ENCODE results near the gene B9D2.
A peak's percentile ranks its signal among the peaks of the same experiment; 100 is the strongest.

B9D2 gene

GRCh38 chr19:41325947-41326706 lies 37.8 kb downstream of the B9D2 start:
- DNase-seq: peak; percentile 52

DNA sequence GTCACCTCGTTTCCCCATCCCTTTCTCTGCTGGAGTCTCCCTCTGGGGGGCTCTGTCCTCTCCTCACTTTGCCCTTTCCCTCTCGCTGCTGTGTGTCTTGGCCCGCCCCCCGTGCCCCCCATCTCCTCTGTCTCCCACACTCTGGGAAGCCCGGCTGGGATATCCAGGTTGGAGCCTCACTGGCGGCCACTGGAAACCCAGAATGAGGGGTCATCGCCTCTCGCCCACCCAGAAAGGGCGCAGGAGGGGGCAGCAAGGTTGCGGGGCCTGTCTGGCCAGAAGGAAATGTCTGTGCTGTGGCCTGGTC lies 38.4 kb downstream of the B9D2 start:
- no peak for DNase-seq

DNA sequence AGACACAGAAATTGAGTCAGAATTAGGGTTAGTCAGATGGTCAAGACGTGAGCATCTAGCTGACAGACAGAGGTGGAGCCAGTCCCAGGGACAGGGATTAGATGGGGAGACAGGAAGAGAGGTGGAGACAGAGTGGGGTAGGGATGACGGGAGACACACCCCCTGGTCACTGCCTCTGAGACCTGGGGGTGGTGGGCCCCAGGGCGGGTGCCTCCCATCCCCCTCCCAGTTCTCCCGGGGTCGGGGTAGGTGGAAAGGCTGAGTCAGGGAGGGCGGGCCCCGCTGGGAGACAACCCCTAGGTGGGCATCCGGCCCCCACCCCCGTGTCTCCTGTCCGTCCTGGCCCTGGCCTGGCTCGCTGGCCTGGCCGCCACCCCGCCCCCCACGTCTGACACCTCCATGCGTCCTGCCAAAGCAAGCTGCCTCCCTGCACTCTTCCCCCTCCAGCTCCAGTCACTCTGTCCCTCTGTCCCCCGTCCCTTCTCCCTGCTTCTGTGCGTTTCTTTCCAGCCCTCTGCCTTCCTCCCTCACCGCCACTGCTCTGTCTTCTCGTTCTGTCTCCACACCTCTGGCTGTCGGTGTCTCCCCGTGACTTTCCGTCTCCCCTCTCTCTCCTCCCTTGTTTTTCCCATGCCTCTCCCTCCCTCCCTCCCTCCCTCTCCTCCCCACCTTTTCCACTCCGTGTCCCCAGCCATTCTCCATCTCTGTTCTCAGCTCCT lies 38.9 kb downstream of the B9D2 start:
- DNase-seq: peak; percentile 78

DNA sequence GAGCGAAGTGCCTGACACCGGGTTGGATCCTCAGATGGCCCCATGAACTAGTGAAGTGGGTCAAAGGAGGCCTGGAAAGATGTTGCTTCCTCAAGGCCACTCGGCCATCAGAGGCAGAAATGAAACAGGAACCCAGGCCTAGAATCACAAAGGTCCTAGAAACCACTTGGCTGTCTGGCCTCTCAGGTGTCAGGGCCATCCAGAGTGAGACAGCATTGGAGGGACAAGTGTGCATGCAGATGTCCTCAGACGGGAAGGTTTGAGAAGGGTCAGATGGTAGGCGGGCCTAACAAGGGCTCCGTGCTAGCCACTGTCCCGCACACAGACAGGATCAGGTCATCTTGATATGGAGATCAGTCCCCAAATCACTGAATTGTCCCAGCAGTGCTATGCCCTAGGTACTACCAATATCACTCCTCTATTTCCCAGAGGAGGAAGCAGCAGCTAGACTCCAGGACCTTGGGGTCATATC lies 39.7 kb downstream of the B9D2 start:
- no peak for DNase-seq

- peak; percentile 97 for DNase-seq
Measured at GRCh38 chr19:41323430-41324125, 40.4 kb downstream of the B9D2 start.

- DNase-seq: peak; percentile 82
Measured at GRCh38 chr19:41323023-41323422, 40.9 kb downstream of the B9D2 start.

DNA sequence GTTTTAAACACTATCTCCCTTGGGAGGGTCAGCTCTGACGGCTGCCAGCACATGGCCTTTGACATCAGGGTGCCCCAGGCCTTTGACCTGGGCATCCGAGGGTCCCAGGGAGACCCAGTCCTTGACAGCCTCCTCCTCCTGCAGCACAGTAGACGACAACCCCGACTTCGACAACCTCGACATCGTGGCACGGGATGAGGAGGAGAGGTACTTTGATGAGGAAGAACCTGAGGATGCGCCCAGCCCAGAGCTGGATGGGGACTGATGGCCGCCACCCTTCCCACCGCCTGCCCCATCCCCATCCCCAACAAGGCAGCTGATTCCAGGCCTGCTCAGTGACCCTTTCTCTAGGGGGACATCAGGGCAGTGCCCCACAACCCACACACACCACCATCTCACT lies 41.5 kb downstream of the B9D2 start:
- DNase-seq: no peak

GRCh38 chr19:41321600-41322270 lies 42.2 kb downstream of the B9D2 start:
- DNase-seq: peak; percentile 90

DNA sequence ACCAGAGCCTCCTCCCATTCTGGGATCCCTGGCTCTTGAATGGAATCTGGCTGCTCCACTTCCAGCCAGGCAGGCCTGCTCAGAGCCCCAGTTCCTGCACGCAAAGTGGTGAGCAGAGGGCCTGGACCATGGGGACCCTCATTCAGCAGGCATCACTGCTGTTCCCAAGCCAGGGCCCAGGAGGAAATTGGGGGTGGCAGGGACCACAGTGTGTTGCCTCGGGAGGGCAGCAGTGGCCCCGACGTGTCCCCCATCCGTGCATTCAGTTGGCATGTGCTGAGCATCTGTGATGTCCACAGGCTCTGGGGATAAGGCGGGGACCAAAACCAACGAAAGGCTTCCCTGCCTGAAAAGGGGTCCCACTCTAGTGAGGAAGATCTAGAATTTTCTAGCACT lies 42.7 kb downstream of the B9D2 start:
- DNase-seq: no peak

GRCh38 chr19:41320568-41320967 lies 43.4 kb downstream of the B9D2 start:
- DNase-seq: no peak

DNA sequence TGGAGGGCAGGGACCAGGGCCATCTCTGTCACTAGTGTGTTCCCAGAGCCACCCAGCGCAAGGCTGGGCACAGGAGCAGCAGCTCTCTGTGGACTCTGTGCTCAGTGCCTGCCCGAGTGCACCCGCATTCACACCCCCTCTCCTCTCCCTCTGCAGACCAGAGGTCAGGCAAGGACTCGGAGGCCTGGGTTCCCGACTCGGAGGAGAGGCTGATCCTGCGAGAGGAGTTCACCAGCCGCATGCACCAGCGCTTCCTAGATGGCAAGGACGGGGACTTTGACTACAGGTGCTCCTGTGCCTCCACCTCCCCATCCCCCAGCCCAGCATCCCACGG lies 43.8 kb downstream of the B9D2 start:
- DNase-seq: no peak

- no peak for DNase-seq
Measured at GRCh38 chr19:41319500-41320184, 44.3 kb downstream of the B9D2 start.

GRCh38 chr19:41318696-41319499 lies 45.1 kb downstream of the B9D2 start:
- DNase-seq: no peak

- DNase-seq: no peak
Measured at GRCh38 chr19:41316306-41316920, 47.5 kb downstream of the B9D2 start.

- DNase-seq: no peak
Measured at GRCh38 chr19:41311613-41312012, 52.3 kb downstream of the B9D2 start.

GRCh38 chr19:41311072-41311471 lies 52.9 kb downstream of the B9D2 start:
- no peak for DNase-seq

GRCh38 chr19:41310033-41310831 lies 53.7 kb downstream of the B9D2 start, which contains the start of gene CCDC97:
Gene CCDC97 (plus strand): TSS chr19:41310172. CDS start chr19:41310311, 139 bp downstream.
- peak; percentile 85 for DNase-seq

DNA sequence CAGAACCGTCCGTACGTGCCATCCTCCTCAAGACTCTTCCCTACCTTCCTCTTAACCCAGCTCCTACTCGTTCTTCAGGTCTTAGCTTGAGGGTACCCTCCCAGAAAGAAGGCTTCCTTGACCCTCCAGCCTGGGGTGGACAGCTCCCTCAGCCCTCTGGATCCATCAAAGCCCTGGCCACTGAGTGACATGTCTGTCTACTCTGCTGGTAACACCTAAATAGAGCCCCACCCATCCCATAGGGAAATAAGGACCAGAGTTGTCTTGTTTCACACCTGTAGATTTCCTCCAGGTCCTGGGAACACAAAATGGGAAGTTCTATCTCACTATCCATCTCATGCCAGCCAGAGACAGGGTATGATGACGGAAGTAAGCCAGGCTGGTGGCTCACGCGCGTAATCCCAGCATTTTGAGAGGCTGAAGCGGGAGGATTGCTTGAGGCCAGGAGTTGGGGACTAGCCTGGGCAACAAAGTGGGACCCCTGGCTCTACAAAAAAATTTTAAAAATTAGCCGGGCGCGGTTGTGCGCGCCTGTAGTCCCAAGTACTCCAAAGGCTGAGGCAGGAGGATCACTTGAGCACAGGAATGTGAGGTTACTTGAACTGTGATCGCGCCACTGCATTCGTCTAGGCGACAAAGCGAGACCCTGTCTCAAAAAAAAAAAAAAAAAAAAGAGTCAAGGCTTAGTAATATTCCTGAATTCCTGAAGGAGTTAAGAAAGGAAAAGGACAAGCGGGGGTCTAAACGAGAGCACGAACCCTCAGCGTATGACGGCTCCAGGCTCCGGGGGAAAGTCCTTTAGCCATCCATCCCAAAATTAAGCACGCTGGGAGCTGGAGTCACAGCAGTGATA lies 54.5 kb downstream of the B9D2 start:
- DNase-seq: peak; percentile 26

- peak; percentile 89 for DNase-seq
Measured at GRCh38 chr19:41308450-41309179, 55.3 kb downstream of the B9D2 start.

All from EL (cell line).